Activated T-helper 9 cell treated with anti-CD3 and anti-CD28 coated beads, Interleukin-2, amount 50 U/mL, for 16 hours (primary cell): ENCODE results near the gene RMND1.
"Not testable (repeated sequence)": the region's sequence is repeated elsewhere in the genome, so short reads cannot be mapped to it uniquely, and the experiment has no call there.

ENCODE experiments used
- DNase-seq: peaks from one replicate; pipeline ENCODE4 v3.0.0-alpha.2; 2020; ENCODE audit warnings: low read depth

Gene RMND1, protein sequence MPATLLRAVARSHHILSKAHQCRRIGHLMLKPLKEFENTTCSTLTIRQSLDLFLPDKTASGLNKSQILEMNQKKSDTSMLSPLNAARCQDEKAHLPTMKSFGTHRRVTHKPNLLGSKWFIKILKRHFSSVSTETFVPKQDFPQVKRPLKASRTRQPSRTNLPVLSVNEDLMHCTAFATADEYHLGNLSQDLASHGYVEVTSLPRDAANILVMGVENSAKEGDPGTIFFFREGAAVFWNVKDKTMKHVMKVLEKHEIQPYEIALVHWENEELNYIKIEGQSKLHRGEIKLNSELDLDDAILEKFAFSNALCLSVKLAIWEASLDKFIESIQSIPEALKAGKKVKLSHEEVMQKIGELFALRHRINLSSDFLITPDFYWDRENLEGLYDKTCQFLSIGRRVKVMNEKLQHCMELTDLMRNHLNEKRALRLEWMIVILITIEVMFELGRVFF

DNA sequence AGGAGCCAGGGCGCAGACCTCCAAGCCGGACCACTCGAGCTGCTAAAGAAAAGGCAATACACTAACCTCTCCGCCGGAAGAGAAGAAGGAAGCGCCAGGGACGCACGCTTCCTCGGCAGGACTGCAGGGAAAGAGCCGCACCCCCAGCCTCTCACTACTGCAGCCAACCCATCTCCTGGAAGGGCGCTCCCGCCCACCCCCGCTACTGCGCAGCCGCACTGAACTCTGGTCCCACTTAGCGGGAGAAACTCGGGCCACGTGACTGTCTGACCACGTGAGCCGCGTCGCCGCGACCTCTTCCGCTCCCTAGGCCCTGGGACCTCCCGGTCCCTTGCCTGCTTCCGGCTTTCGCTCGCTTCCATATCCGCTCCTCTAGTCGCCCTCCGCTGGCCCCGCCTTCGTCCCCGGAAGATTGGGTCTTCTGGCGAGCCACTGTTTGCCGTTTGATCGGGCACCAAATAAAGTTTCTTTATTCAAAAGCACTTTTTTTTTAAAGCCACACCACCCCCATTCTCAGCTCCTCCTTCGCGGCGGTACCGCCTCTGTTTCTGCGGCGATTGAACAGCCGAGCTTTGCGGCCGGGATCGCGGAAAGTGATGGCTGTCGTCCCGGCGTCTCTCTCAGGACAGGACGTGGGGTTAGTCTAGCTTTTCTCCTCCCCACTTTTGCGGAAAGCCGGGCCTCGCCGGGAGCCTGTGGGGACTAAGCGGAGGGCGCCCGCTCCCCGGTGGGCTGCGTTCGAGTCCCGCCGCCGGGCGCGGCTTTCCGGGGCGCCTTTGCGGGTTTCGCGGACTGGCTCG is at the start of gene RMND1:
Gene RMND1 (minus strand): TSS at position 177 of the 800 bp plus-strand sequence. CDS start 6,315 bp downstream, outside the sequence.
- peak; percentile 99 for DNase-seq

DNA sequence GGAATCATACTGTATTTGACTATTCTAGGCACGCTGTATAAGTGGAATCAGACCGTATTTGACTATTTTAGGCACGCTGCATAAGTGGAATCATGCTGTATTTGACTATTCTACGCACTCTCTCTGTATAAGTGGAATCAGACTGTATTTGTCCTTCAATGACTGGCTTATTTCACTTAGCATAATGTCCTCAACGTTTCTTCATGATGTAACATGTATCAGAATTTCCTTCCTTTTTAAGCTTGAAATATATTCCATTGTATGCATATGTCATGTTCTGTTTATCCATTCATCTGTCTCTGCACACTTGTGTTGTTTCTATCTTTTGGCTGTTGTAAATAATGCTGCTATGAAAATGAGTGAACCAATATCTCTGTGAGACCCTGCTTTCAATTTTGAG is 47.6 kb upstream of the RMND1 start:
- DNase-seq: no peak

DNA sequence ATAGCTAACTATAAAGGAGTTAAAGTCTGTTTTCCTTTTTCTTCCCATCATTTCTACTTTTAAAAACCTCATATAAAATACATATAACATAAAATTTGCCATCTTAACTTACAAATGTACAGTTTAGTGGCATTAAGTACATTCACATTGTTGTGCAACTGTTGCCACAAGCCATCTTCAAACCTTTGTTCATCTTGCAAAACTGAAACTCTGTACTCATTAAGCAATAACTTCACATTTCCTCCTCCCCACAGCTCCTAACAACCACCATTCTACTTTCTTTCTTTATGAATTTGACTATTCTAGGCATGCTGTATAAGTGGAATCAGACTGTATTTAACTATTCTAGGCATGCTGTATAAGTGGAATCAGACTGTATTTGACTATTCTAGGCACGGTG is 46.4 kb upstream of the RMND1 start:
- no peak for DNase-seq

DNA sequence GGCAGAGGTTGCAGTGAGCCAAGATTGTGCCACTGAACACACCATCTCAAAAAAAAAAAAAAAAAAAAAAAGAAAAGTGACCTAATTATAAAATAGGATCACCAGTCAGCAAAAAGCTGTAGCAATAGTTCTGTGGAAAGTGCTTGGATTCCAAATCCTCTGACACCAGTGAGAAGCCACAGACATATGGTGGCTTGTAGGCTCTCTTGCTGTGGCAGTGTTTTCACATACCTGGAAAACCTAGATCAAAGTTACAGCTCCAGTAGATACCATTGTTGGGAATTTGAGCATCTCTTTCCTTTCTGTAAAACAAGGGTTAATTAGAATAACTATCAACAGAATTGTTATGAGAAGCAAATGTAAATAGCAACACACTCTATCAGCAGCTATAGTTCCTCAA is 46.0 kb upstream of the RMND1 start:
- DNase-seq: no peak

DNA sequence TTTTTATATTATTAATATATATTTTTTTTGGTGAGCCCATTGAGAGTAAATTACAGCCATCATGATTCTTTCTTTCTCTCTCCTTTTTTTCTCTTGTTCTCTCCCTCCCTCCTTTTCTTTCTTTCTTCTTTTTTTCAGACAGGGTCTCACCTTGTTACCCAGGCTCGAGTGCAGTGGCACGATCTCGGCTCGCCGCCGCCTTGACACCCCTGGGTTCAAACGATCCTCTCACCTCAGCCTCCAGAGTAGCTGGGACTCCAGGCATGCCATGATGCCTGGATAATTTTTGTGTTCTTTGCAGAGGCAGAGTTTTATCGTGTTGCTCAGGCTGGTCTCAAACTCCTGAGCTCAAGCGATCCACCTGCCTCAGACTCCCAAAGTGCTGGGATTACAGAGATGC is 43.5 kb upstream of the RMND1 start:
- DNase-seq: no peak

DNA sequence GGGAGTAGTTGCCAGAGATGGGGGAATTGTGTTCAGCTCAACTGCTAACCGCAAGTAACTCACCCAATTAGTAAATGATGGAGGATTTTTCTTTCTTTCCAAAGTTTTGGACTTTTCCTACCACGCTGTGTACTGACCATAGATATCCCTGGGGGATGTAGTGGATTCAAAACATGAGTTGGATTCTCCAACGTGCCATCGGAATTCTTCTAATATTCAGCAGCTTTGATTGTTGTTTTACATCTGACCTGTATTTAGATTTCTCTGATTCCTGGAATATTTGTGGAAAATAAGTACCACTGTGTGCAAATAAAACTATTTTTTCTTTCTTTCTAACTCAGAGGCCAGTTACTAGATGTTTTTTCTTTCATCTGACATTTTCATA is 43.0 kb upstream of the RMND1 start:
- DNase-seq: no peak

DNA sequence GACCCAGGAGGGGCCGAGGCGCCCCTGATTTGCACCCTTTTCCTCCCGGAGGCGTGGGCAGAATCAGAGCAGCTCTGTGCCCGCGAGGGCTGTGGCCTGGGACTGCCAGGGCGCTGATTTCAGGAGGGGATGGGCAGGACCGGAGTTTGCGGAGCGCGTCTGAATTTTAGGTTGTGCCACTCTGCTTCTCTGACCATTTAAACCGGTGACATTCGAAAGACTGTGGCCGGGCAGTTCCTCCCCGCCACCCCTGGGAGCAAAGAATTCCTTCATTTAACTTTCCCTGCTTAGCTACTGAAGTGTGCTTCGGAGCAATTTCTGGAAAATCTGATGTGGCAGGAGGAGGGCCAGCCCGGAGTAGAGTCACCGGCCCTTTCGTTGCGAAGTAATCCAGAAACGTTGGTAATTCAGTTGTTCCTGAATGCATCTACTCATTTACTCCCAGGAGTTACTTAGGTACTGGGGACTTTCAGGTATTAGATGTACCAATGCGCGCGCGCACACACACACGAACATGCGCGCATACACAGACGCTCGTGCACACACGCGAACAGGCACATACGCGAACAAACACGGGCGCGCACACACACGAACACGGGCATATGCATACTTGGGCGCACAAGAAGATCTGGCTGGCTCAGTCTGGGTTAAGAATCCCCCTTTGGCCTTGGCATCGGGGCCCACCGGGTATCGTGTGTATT is 42.5 kb upstream of the RMND1 start:
- no peak for DNase-seq

DNA sequence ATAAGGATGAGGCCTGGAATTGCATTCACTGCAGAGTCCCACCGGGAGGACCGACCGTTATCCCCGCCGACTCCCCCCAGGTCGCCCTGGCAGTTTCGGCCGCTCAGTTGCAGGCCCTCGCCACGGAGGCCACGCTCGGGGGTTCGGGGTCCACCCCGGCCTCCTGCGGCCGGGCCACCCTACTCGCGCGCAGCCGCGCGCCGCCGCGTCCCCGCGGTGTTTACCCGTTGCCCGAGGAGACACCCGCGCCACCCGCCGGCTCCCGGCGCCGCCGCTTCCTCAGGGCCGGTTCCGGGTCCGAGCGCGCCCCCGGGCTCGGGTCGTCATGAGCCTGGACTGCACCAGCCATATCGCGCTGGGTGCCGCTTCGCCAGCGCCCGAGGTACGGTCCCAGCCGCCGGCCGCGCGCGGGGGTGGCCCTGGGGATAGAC is 41.9 kb upstream of the RMND1 start, which contains the start of gene CCDC170:
Gene CCDC170 (plus strand): TSS at position 214 of the 431 bp plus-strand sequence. CDS start 112 bp downstream, at position 326.
- DNase-seq: no peak

DNA sequence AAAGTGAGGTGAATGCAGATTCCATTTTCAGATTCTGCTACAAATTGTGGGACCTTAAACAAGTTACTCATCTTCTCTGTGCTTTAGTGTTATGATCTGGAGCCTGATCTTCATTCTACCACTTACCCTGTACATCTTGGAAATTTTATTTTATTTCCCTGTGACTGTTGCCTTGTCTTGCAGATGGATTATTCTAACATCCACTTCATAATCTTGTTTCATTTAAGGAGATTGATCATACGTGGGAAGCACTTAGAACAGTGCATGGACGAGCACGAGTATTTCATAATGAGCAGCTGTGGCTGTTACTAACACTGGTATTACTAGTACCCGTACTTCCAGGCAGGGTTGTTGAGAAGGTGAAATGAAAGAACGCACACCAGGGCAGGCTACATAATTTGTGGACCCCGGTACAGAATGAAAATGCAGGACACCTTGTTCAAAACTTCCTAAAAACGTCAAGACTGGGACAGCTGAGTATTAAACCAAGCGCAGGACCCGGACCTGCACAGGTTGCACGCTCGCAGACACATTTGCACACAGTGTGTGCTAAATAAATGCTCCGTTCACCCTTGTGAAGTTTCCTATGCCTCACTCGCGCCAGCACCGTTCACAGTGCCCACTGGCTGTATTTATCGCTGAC is 41.4 kb upstream of the RMND1 start:
- no peak for DNase-seq

DNA sequence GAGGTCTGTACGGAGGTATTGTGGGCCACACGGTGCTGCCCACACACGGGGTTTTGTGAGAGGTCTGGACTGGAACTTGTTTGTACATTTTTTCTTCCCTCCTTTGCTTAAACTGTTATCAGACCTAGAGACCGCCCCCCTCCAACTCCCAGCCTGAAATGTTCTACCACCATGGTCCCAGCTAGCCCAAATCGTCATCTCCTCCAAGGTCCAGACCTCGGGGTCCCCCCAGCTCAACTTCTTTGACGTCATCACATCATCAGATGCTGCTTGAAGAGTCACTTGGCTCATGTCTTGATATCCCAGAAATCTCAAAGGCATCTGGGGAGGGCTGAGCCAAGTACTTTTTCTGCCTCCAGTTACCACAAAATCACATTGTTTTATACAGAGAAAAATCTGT is 39.1 kb upstream of the RMND1 start:
- DNase-seq: no peak

DNA sequence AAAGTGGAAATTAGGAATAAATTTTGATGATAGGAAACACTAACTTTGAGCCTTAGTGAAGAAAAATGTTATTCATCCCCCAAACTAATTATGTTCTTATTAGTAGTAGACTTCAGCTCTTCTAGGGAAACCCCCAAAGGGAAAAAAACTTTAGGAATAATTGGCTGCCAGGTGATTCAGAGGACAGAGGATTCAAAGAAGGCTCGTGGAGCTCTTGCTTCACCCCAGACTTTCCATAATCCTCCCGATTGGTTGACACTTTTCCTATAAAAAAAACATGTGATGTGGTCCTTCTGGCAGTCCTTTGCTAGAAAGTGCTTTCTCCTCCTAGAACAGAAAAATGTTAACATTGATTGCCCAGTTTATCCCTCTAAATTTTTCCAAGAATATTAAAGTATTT is 36.3 kb upstream of the RMND1 start:
- DNase-seq: no peak

DNA sequence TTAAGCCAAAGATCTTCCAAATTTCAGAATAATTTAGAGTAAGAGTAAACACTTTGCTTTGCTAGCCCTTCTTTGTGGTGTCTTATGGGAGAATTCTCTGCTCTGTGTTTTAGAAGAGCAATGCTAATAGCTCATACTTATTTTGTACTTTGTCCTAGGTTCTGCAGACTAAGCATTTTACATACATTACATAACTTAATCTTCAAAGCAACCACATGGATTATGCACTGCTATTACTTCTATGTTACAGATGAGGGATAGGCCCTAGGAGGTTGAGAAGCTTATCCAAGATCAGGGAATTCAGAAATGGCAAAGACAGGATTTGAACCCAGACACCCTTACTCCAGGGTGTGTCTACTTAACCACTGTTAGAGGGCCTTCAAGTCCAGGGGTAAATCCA is 32.1 kb upstream of the RMND1 start:
- no peak for DNase-seq

DNA sequence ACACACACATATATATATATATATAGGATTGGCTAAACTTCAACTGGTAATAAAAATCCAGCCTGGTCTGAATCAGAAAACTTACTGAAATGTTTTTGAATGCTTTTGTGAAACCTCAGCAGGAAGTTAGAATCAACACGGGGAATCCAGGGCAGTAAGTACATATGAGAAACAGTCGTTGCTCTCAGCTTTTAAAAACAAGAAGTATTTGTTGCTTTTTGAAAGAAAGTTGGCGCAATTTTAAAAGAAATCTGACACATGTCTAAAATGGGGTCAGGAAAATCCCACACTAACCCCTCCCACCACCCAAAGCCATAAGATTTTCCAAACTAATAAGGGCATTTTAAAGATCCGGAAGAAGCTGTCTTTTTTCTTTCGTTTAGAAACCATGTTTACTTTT is 30.4 kb upstream of the RMND1 start:
- DNase-seq: no peak

DNA sequence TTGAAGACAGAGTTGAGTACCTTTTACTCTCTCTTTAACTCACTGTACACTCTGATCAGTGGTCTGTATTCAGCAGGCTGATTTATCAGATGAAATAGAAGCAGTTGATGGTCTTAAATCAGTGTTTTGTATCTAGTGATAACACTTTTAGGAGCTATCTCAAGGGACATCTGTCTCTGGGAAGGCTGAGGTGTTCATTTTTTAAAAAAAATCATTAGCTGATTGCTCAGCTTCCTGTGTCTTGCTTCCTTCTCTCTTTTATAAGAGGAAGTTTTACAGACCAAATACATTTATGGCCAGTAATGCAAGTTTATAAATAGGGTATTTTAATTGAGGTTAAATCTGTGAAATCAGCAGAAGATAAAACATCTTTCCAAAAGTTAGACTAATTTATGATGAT is 29.9 kb upstream of the RMND1 start:
- DNase-seq: no peak

DNA sequence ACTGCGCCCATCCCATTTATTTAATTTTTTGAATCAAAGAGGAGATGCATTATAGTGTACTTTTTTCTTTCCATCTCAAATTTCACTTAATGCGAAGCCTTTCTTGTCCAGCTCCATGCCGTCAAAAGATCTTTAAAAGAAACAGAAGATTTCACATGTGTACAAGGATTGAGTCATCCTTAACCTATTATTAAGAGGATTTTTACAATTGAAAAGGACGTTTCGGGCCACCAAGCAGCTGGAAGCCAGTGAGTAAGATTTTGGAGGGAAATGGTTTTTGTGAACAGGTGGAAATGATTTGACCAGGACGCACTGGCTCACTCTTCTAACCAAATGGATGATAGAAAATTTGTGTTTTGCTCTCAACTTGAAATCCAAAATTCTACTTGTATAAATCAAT is 26.7 kb upstream of the RMND1 start:
- DNase-seq: no peak

DNA sequence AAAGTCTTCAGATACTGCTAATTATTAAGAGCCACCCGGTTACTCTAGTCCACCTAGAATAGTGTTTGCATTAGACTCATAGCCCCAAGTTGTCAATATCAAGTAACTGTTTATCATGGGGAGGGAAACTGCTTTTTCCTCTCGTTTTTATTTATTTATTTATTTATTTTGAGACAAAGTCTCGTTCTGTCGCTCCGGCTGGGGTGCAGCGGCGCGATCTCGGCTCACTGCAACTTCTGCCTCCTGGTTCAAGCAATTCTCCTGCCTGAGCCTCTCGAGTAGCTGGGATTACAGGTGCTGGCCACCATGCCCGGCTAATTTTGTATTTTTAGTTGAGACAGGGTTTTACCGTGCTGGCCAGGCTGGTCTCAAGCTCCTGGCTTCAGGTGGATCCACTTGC is 25.8 kb upstream of the RMND1 start:
- DNase-seq: no peak

DNA sequence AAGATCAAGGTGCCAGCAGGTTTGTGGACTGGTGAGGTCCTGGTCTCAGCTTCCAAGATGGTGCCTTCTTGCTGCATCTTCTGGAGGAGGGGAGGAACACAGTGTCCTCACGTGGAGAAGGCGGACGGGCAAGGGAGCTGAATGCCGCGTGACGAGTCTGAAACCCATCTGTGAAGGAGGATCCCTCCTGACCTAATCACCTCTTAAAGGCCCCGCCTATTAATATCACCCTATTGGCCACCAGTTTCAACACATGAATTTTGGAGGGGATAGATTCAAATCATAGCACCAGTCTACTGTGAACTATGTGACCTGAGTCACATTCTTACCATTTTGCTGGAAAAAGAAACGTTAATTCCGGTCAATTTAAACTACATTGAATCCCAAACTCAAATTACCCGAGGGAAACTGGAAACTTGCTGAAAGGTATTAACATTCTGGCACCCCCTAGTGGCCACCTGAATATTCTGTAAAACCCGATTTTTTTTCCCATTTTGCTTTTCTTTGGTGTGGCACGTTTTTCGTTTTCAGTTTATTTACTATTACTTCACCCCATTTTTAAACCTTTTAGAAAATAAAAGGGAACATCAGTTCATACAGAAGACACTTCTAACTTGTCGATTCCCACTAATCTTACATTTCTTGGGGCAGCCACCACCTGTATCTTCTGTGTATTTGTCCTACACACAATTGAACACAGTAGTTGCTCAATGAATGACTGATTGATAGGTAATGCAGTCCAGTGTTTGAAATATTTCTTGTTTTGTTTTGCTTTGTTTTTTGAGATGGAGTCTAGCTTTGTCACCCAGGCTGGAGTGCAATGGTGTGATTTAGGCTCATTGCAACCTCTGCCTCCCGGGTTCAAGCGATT is 24.0 kb upstream of the RMND1 start:
- DNase-seq: no peak

DNA sequence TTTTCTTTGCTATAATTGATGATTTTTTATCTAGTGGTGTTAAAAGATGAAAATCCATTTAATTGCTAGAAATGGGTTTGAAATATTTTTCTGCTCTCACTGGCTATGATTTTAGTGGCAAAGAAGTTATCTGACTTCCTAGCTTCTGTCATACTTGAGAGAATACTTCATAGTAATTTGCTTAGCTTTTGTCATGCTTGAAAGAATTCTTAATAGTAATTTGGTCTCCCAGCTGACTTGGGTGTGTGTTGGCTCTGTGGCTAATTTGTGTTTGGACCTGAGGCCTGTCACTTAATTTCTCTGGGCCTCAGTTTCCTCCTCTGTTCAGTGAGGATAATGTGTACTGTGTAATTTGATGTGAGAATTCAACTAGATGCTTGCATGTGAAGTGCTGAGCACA is 12.8 kb upstream of the RMND1 start:
- no peak for DNase-seq

DNA sequence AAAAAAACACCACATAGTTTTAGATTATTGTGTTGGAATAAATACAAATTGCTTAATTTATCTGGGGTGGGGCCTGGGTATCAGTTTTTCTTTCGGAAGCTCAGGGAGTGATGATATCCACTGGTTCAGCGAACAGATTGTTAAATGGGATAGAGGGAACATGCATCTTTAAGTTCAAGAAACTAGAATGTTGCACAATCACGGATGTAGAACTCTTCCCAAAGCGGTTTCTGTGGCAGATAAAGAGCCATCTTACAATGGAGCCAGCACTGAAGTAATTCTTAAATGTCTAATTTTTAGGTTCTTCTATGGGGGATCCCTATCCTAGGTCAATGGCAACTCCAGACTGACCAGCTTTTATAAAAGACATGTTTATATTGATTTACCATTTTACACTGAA is 9.7 kb upstream of the RMND1 start:
- DNase-seq: no peak

DNA sequence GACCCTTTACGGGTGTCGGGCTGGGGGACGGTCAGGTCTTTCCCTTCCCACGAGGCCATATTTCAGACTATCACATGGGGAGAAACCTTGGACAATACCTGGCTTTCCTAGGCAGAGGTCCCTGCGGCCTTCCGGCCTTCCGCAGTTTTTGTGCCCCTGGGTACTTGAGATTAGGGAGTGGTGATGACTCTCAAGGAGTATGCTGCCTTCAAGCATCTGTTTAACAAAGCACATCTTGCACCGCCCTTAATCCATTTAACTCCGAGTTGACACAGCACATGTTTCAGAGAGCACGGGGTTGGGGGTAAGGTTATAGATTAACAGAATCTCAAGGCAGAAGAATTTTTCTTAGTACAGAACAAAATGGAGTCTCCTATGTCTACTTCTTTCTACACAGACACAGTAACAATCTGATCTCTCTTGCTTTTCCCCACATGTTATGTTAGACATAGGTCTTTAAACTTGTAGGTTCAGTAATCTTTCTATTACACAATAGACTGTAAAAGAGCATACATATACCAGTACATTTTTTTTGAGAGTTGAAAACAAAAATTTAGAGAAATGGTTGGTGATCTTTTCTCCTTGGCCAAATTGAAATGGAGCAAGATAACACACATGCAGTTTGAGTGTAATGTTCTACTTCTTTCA is 3.9 kb upstream of the RMND1 start:
- DNase-seq: not testable (repeated sequence)
